Transverse colon (tissue), 4 donors: Measurements from ENCODE around the gene TMEM132C.

Experiments
- CTCF ChIP-seq, 5 experiments: fragments of 200-600 bp in 3 of 5; fragments of 450-650 bp in 2 of 5; sonication (generic) in 3 of 5; IDR thresholded peaks; 1 replicate in 2 of 5; 2 replicates in 3 of 5; pipeline ENCODE4 v1.5.1; 2016 to 2017; ENCODE audit warnings: antibody characterized with exemption in 5 of 5, inconsistent platforms in 3 of 5, mild to moderate bottlenecking in 2 of 5, moderate library complexity in 1 of 5
- POLR2A ChIP-seq: fragments of 450-650 bp; IDR thresholded peaks from one replicate; pipeline ENCODE4 v1.6.1; 2016; ENCODE audit warnings: antibody characterized with exemption, mild to moderate bottlenecking, moderate library complexity
- POLR2AphosphoS5 ChIP-seq, 3 donors: sonication (generic); formaldehyde crosslinking; IDR thresholded peaks; one replicate each; pipeline ENCODE4 v1.6.1; 2016; ENCODE audit warnings: antibody characterized with exemption in 3 of 3

- TF ChIP-seq CTCF (IDR thresholded peaks at IDR 0.05) (no peak), POLR2AphosphoS5 (IDR thresholded peaks at IDR 0.05) (no peak), POLR2A (no peak)
Measured at GRCh38 chr12:128250096-128250495, 16.9 kb upstream of the TMEM132C start.
